GM13977 (cell line): Measurements from ENCODE around the gene ZFC3H1.

Experiments
- DNase-seq: peaks from one replicate; pipeline ENCODE4 v3.0.0; 2012; ENCODE audit warnings: low spot score
- CTCF ChIP-seq: IDR thresholded peaks from 2 replicates; pipeline ENCODE4 v1.5.1; 2012; ENCODE audit warnings: mild to moderate bottlenecking, control low read depth; ENCODE audit not compliant: insufficient read depth; ENCODE audit errors: extremely low read depth, missing control alignments
- in situ Hi-C: fragments of 300-500 bp; cut with MboI; formaldehyde crosslinking; loops from one replicate; pipeline ENCODE4 v1.12.0; 2022; ENCODE audit warnings: low sequenced_read_pairs, low pct_unique_long_range_greater_than_20kb, mixed read lengths, inconsistent platforms; ENCODE audit not compliant: unreplicated experiment

The ZFC3H1 gene

GRCh38 chr12:71656740-71657139, 6.9 kb downstream of the ZFC3H1 start:
- in situ Hi-C loops = no loop called here
- TF ChIP-seq CTCF = no peak
- no peak for DNase-seq

- TF ChIP-seq CTCF = no peak
- in situ Hi-C loops = no loop called here
- no peak for DNase-seq
These were observed 7.7 kb downstream of the ZFC3H1 start for GRCh38 chr12:71655907-71656306.

GRCh38 chr12:71655495-71655894, 8.2 kb downstream of the ZFC3H1 start:
- no peak for TF ChIP-seq CTCF

GRCh38 chr12:71654200-71654599, 9.4 kb downstream of the ZFC3H1 start:
- in situ Hi-C loops = no loop called here
- no peak for DNase-seq
- no peak for TF ChIP-seq CTCF

More at GRCh38 chr12:71655495-71655894, 8.2 kb downstream of the ZFC3H1 start:
- DNase-seq = no peak
- in situ Hi-C loops = no loop called here

- TF ChIP-seq CTCF = no peak
- no peak for DNase-seq
- in situ Hi-C loops = no loop called here
These were observed 10.5 kb downstream of the ZFC3H1 start for GRCh38 chr12:71653137-71653536.

- TF ChIP-seq CTCF = no peak
- in situ Hi-C loops = no loop called here
These were observed 11.0 kb downstream of the ZFC3H1 start for GRCh38 chr12:71652656-71653055.

GRCh38 chr12:71649401-71649800, 14.2 kb downstream of the ZFC3H1 start:
- TF ChIP-seq CTCF = no peak
- no peak for DNase-seq
- in situ Hi-C loops = no loop called here

More at GRCh38 chr12:71652656-71653055, 11.0 kb downstream of the ZFC3H1 start:
- DNase-seq = no peak
